Activated effector memory CD4-positive, alpha-beta T cell treated with anti-CD3 and anti-CD28 coated beads, Interleukin-2, amount 50 U/mL, for 16 hours (primary cell): Measurements from ENCODE around the gene AK9.
A peak's percentile ranks its signal among the peaks of the same experiment; 100 is the strongest.
"Not testable (repeated sequence)": the region's sequence is repeated elsewhere in the genome, so short reads cannot be mapped to it uniquely, and the experiment has no call there.

Experiments
- DNase-seq: peaks from one replicate; pipeline ENCODE4 v3.0.0-alpha.2; 2020

Gene AK9

DNA sequence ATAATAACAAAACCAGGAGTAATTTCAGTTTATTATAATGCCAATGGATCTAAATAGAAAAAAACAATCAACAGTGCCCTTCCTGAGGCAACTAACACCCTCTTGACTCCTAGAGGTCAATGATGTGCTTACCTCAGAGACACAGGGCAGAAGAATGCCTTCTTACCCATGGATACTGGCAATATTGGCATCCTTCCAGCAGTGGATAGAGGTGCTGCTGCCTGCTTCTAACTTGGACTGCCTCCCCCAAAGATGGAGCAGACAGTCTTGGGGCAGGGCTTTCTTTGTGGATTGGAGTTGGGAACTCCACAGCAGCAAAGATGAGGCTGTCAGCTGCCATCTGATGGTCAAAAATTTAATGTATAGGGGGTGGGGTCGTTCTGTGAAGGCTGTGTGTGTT lies 78.7 kb downstream of the AK9 start:
- DNase-seq, result no peak

DNA sequence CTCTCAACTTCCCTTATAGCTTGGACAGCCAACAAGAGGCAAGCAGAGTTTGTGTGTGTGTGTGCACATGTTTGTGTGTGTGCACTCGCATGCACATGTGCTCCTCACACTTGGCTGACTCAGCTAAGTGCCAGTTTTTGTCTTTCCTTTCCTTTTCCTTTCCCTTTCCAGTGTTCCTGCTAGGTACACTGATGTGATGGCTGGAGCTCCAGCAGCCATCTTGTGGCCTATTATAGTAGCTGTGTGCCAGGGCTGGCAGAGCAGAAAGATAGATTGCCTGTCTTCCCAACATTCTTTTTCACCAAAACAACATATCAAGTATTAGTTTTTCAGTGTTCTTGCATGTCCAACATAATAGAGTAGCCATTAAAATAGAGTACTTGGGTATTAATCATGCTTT lies 79.5 kb downstream of the AK9 start:
- DNase-seq, result no peak

DNA sequence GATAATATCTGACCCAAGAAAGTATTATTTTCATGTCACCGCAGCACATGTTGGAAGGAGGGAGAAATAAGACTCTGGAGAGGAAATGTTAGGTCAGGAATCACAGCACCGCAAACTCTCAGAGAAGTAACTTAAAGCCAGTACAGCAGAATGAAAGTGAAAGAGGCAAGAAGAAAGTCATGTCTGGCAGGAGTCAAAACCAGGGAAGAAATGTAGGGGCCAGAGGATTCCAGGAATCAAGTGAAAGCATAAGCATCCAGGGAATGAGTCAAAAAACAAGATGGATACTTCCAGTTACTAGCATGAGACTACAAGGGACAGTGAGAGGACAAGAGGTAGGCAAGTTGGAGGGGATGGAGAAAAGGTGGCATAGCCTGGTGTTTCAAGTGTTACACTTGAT lies 80.4 kb downstream of the AK9 start:
- no peak for DNase-seq

DNA sequence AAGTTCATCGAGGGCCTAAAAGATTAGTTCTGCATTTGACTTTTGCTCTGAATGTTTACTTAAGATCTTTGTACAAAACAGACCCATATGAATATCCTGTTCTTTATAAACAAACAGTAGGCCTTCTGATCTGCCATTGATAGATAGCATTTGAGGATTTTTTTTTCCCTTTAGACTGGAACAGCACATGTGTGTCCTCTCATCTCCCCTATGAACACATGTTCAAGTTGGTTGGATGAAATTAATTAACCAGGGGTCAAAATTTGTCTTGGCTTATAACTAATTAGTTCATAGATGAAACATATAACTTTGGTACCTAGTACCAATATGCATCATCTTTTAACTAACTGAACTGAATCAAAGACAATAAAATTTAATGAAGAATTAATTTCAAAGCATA lies 81.3 kb downstream of the AK9 start:
- DNase-seq, result no peak

DNA sequence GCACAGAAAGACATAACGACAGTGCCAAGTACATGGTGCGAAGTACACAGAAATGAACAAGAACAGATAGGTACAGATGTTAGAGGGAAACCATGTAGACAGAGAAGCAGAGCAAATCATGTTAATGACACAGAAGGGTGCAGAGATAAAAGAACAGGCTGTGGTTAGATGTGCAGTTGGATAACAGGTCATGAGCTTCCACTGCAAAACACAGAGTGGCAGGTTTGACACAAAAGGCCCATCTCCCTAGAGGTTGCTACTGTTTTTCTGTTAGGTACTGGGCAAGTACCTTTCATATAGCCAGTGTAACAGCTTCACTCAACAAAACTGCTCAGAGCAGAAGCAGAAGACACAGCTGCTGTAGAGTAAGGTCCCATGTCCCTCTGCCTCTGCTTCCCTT lies 84.6 kb downstream of the AK9 start:
- no peak for DNase-seq

DNA sequence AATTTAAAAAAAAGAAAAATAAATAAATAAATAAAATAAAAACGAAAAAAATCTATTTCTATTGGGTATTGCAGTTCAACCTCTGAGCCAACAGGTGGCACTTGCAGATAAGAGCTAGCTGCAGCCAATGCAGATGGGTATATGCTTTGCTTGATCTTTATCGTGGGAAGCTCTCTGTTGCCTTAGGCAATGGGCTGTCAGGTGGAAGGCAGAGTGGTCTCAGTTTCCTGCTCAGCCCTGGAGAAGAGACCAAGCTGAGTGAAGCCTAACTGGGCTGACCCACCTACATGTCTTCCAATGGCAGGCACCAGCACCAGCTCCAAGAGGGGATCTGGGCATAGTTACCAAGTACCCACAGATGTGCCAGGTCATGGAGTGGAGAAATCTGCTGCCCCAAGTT lies 95.0 kb downstream of the AK9 start:
- no peak for DNase-seq

DNA sequence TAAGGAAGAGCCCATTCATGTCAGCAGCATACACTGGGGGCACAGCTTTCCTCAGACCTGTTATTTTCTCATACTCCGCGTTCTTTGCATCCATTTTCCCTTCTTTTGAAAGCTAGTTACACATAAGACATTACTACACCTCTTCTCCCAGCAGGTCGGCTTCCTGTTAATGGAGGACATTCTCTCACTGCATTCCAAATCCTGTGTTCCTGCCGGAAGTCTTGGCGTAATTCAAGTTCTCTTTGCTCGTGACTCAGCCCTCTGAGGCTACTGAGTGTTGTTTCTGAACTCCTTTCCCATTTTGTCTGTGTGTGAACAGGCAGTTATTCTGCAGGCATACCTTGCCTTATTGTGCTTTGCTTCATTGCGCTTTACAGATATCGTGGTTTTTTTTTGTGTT lies 110.5 kb downstream of the AK9 start:
- DNase-seq, result no peak

DNA sequence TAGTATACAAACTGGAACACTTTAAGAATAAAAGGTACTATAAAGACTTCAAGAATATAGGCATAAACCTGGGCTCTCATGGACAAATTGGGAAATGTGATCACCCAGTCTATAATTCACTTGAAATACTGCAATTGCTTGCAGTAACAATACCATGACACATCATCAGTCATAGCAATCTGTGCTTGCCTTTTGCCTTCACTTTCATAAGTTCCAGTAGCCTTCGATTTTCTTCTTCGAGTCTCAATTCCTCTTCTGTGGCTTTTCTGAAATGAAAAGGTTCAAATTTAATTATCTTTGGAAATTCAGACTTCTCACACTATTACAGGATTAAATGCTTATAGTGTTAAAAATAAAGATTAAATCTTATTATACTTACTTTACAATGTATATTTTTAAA lies 111.6 kb downstream of the AK9 start:
- no peak for DNase-seq

DNA sequence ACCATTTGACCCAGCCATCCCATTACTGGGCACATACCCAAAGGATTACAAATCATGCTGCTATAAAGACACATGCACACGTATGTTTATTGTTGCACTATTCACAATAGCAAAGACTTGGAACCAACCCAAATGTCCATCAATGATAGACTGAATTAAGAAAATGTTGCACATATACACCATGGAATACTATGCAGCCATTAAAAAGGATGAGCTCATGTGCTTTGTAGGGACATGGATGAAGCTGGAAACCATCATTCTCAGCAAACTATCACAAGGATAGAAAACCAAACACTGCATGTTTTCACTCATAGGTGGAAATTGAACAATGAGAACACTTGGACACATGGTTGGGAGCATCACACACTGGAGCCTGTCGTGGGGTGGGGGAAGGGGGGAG lies 121.1 kb downstream of the AK9 start:
- not testable (repeated sequence) for DNase-seq

DNA sequence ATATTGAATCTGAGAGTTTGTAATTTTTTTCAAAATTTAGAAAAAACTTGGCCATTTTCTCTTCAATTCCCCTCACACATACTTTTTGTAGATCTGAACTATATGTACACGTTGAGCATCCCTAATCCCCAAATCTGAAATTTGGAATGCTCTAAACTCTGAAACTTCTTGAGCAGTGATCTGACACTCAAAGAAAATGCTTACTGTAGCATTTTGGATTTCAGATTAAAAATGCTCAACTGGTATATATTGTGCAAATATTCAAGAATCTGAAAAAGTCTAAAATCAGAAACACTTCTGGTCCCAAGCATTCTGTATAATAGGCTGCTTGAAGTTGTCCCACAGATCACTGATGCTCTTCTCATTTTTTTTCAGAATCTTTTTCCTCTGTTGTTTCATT lies 129.2 kb downstream of the AK9 start:
- DNase-seq, result no peak

DNA sequence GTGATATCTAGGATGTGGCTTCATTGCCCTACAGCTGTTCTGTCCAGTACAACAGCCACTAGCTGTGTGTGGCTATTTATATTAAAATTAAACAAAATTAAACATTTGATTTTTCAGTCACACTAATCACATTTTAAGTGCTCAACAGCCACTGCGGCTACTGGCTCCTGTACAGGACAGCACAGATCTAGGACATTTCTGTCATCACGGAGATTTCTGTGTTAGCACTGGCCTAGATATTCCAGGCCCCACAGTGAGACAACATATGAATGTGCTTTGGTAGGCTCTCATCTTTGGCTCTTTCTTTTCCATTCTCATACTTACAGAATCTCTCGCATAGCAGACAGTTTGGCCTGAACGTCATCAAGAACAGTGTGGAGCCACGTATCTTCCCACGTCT lies 159.6 kb downstream of the AK9 start:
- no peak for DNase-seq

DNA sequence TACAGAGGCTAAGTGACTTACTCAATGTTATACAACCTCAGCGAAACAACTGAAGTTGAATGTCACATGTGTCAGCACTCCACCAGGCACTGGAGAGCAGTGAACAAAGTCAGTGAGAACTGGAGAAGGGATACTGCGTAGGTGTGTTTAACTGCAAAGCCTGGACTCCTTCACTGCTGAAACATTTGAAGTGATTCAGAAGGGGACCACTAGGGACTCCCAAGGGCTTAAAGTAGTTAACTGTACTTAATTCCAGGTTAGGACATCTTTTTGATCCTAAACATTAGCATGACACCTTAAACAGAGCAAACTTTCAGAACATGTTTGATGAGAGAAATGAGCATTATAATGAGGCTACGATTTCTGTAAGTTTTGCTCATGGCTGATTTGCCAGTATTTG lies 163.0 kb downstream of the AK9 start:
- no peak for DNase-seq

DNA sequence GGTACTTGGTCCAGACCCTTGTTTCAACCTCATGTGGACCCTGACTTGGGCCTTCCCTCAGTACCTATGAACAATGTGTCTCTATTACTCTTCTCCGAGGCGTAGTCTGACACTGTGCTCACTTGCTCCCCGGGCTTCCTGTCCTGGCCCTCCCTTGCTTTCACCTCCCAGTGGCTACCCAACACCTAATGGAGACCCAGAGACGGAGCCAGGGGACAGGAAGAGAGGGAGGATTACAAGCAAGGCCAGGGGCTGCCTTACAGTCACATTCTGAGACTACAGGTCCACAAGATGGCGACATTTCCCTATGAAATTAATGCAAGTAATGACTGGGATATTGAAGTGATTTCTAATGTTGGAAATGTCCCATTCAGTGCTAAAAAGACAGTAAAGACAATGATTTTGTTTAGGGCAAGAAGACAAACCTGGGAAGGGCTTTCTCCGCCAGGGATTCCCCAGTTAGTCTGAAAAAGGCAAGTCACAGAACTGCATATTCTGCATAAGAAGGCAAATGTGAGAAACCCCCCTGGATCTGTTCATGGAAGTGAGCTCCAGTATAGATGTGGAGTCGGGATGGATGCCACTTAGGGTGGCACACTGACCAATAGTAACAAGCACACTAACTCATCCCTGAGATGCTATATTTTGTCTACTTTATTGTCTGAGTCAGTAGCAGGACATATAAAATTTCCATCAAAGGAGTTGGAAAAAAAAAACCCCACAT lies 163.9 kb downstream of the AK9 start:
- DNase-seq, result peak; percentile 69

DNA sequence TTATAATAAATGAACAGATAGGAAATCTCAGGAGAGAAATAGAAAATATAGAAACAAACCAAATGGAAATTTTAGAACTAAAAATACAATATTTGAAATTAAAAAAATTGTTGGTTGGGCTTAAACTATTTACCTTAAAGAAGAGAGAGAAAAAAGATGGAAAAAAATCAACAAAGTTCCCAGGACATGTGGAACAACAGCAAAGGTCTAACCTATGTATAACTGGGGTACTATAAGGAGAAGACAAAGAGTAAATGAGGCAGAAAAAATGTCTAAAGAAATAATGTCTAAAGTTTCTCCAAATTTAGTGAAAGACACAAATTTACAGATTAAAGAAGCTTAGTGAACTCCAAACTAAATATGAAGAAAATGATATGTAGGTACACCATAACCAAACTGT lies 166.9 kb downstream of the AK9 start:
- no peak for DNase-seq

DNA sequence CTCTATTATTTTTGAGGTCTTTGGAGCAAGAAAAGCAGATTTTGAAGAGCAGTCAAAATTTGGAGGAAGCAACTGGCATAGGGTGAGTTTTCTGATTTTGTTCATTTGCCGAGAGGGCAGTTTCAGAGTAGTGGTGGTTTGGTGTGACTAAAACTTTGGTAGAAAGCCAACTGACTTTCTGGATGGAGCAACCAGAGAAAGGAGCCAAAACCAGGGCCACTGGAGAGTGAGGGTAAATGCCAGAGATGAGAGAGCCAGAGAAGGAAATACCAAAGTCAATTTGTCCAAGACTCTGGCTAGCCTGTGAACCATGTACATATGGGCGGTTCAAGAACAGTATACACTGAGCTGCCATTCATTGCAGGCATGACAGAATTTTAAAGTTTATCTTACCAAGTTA lies 167.5 kb downstream of the AK9 start:
- DNase-seq, result no peak

DNA sequence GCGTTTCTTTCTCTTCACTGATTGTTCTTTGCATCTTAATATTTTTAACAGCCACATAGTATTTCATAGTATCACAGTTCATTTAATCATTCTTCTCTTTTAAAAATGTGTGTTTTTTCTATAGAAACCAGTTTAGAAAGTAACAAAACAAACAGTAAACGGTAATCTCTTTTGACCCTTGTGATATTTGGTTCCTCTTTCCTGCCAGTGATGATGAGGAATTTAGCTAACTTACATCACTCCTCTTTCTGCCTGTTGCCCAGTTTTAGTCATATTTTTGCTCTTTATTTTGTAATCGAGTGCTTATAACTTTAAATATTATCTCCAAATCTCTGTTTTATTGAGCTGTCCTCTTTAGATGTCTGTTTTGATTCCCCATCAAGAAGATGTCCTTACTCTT lies 169.9 kb downstream of the AK9 start:
- DNase-seq, result no peak

DNA sequence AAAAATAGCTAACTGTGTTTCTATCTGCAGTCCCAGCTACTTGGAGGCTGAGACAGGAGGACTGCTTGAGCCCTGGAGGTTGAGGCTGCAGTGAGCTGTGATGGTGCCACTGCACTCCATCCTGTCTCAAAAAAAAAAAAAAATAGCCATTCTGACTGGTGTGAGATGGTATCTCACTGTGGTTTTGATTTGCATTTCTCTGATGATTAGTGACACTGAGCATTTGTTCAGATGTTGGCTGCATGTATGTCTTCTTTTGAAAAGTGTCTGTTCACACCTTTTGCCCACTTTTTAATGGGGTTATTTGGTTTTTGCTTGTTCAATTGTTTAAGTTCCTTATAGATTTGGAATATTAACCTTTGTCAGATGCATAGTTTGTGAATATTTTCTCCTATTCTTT lies 171.4 kb downstream of the AK9 start:
- DNase-seq, result not testable (repeated sequence)

DNA sequence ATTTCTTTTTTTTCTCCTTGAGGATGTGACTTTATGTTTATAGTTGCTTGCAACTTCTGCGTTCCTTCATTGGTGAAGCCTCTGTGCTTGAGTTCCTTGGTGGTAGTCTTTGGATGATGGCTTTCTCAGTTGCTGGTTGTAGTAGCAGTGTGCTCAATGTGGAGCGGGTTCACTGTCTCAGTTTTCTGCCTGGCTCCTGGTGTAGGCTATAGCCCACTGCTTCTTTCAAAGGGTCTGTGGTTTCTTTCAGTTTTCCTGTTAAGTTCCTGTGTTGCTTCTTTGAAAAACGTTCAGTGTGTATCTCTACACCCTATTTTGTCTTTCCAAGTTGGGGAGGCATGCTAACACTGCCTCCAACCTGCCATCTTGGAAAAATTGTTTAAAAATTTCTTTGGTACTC lies 174.1 kb downstream of the AK9 start:
- no peak for DNase-seq

DNA sequence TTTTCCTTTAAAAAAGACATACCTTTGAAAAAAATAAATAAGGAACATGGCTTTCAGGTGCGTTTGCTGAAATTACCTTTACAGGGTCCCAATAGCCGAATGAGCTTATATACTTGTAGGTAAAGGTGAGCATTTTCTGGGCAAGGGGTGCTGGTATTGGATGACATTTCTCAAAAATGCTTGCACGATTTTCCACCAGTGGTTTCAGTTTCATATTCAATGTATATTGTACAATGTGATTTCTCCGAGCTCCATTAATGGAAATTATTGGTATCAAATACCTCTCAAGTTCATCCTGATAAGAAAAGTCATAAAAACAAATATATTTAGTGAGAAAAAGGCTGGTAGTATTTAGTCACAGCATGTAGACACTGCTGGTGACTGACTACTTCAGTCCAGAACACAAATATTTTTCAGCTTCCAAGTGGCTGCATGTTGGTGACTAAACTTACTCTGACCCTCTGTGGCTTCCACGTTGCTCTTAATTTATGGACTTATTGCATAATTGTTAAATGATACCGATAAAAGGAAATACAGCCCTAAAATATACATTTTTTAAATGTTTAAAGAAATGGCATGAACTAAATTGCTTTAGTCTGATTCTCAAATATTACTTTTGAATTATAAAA lies 175.1 kb downstream of the AK9 start:
- no peak for DNase-seq

DNA sequence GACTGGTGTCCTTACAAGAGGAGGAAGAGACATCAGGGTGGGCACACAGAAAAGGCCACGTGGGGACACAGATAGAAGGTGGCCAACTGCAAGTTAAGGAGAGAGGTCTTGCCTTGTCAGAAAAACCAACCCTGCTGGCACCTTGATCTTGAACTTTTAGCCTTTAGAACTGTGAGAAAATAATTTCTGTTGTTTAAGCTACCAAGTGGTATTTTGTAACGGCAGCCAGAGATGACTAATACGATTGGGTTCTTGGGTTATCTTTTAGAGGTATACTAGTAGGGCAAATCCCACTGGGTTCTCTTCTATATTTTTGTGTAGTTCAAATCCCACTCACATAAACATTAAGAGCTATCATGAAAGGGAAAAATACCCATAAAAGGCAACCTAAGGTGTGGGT lies 176.1 kb downstream of the AK9 start:
- no peak for DNase-seq

DNA sequence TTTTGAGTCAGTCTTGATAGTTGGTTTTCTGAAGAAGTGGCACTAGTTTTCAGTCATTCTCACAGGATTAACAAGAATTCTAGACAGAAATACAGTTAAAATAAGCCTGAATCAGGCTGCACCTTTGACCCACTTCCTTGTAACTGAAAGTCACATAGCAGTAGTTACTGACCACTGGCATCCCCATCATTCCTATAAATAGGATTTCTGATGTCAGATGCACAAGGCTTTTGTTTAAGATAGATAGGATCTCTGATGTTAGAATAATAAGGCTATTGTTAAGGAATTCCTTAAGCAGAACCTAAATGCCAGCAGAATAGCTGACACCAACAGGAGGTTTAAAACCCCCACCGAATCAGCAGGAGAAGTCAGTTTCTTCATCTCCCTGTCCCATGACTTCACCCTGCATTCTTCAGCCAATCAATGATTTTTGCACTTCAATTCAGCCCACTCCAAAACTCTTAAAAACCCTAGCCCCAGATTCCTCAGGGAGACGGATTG lies 177.4 kb downstream of the AK9 start:
- DNase-seq, result no peak

DNA sequence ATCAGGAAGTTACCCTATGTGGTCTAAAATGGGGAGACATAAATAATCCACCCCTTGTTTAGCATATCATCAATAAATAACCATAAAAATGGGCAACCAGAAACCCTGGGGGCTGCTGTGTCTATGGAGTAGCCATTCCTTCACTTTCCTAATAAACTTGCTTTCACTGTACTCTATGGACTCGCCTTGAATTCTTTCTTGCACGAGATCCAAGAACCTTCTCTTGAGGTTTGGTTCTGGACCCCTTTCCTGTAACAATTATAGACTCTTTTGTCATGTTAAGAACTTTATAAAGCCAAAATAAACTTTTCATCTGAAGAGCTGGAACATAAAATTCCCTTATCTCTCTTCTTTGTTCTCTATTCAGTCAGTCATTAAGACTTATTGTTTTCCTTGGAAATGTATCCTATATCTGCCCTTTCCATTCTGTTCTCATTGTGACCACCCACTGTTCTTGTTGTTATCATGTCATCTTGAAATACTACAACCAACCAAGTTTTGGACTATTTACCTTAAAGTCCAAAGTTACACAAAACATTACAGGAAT lies 178.7 kb downstream of the AK9 start:
- no peak for DNase-seq

DNA sequence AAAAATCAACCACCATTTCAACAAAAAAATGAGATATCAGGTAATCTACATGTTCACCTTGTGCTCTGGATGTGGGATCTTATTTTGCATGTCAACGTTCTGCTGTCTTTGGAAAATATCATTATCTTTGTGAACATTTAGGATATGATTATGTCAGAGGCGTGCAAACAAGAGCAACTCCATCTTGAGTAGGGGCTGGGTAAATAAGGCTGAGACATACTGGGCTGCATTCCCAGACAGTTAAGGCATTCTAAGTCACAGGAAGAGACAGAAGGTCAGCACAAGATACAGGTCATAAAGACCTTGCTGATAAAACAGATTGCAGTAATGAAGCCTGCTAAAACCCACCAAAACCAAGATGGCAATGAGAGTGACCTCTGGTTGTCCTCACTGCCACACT lies 179.2 kb downstream of the AK9 start:
- no peak for DNase-seq

DNA sequence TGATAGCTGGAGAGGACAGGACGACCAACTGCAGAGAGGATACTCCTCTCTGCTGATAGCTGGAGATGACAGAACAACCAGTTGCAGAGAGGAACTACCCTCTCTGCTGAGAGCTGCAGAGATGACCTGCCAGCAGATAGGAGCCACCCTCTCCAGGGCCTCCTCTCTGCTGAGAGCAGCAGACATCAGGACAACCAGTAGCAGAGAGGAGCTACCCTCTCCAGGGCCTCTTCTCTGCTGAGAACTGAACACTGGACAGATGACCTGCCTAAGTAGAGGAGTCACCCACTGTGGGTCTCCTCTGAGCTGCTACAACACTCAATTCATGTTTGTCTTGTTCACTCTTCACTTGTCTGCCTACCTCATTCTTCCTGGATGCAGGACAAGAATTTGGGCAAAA lies 180.6 kb downstream of the AK9 start:
- DNase-seq, result no peak
